Lung (tissue), 12 donors: Measurements from ENCODE around the gene ZNF296. TPM values are rescaled to one million over a fixed set of nuclear protein-coding genes. Genes with fewer than 3 reads are reported as not detected.

Experiments
- ATAC-seq: fragments of 200-7000 bp; cut with Tn5 transposase; one replicate; pipeline ENCODE4 v1.9.1; 2020; ENCODE audit warnings: moderate number of reproducible peaks; ENCODE audit not compliant: insufficient read depth, low FRiP score
- DNase-seq, 3 donors: peaks; one replicate each; pipeline ENCODE4 v3.0.0-alpha.2; 2013 to 2017
- H3K27ac ChIP-seq, 2 donors: one replicate each; pipeline ENCODE4 v1.5.1; 2013; ENCODE audit warnings: mild to moderate bottlenecking in 2 of 2, moderate library complexity in 2 of 2, control low read depth in 1 of 2, inconsistent platforms in 1 of 2, low read depth in 1 of 2, low read length in 1 of 2
- H3K27me3 ChIP-seq, 3 donors: one replicate each; pipeline ENCODE4 v1.5.1; 2013; ENCODE audit warnings: low read length in 2 of 3; ENCODE audit not compliant: control insufficient read depth in 3 of 3, insufficient read depth in 3 of 3
- H3K36me3 ChIP-seq, 4 donors: one replicate each; pipeline ENCODE4 v1.5.1; 2013; ENCODE audit warnings: low read length in 4 of 4, mild to moderate bottlenecking in 1 of 4, moderate library complexity in 1 of 4; ENCODE audit not compliant: control insufficient read depth in 4 of 4, insufficient read depth in 4 of 4
- H3K4me1 ChIP-seq, 5 donors: one replicate each; pipeline ENCODE4 v1.5.1; 2013; ENCODE audit warnings: low read length in 5 of 5, mild to moderate bottlenecking in 2 of 5, moderate library complexity in 1 of 5; ENCODE audit not compliant: control insufficient read depth in 5 of 5, insufficient read depth in 5 of 5
- H3K4me3 ChIP-seq: one replicate; pipeline ENCODE4 v1.5.1; 2013; ENCODE audit warnings: mild to moderate bottlenecking, control low read depth, moderate library complexity
- H3K9ac ChIP-seq, 2 donors: one replicate each; pipeline ENCODE4 v1.5.1; 2013; ENCODE audit warnings: low read length in 2 of 2, control low read depth in 1 of 2; ENCODE audit not compliant: insufficient read depth in 1 of 2
- H3K9me3 ChIP-seq, 4 donors: one replicate each; pipeline ENCODE4 v1.5.1; 2013; ENCODE audit warnings: low read length in 3 of 4, mild to moderate bottlenecking in 1 of 4, moderate library complexity in 1 of 4; ENCODE audit not compliant: control insufficient read depth in 4 of 4, insufficient read depth in 3 of 4
- CTCF ChIP-seq: IDR thresholded peaks from 2 replicates; pipeline ENCODE4 v1.5.1; 2012; ENCODE audit warnings: mild to moderate bottlenecking; ENCODE audit errors: control extremely low read depth, extremely low read depth
- WGBS, 2 donors: extraction: QIAGEN DNeasy Blood & Tissue Kit; methylation state at CpG; one replicate each; pipeline ENCODE4 v1.1.7; 2013; 5-methylcytosine and 5-hydroxymethylcytosine counted together
- polyA plus RNA-seq, 2 donors: library from polyadenylated mRNA; stranded (reverse); fragments of 200-250 nt; gene quantifications; one replicate each; pipeline ENCODE4 v1.2.1, GENCODE V29; 2013
- total RNA-seq, 2 donors: library from RNA; depleted of rRNA in 1 of 2; stranded (reverse); fragments of >200 nt in 1 of 2; gene quantifications; one replicate each; pipeline ENCODE4 v1.2.1, GENCODE V29; 2014 to 2021
- donor health status: control.
- donor health status: control.
- donor health status: Bipolar disorder and iron deficiency.
- donor health status: healthy.
- donor health status: DM: yes; HTN: yes; CAD: no.

Gene ZNF296
- total and polyA plus RNA-seq, 4 donors, result 0.43 to 3.9 (median 2.8) TPM

GRCh38 chr19:45058622-45059159 is 17.6 kb downstream of the ZNF296 start:
- no peak overlapping the region for H3K4me3 ChIP-seq
- DNase-seq, result no peak
- no peak overlapping the region for H3K27ac ChIP-seq
- H3K9me3 ChIP-seq, result no peaks in the 10 kb centered on the region
- H3K4me1 ChIP-seq, result no peaks in the 10 kb centered on the region
- no peak overlapping the region for H3K9ac ChIP-seq
- no peak for ATAC-seq
- 89 to 91% methylated on average over 14 of the region's 14 CpGs for WGBS, 2 donors
- TF ChIP-seq CTCF, result no peak
- no peaks in the 10 kb centered on the region for H3K27me3 ChIP-seq
- H3K36me3 ChIP-seq, result peaks cover 28 to 78% (median 60%) of the 10 kb centered on the region in 4 donors

- no peaks in the 10 kb centered on the region for H3K27me3 ChIP-seq
- 91 to 97% methylated on average over 9 of the region's 9 CpGs for WGBS, 2 donors
- ATAC-seq, result no peak
- no peaks in the 10 kb centered on the region for H3K4me1 ChIP-seq
- H3K36me3 ChIP-seq, result peaks cover 31 to 81% (median 61%) of the 10 kb centered on the region in 4 donors
- TF ChIP-seq CTCF, result no peak
- no peak overlapping the region for H3K27ac ChIP-seq
- no peak overlapping the region for H3K4me3 ChIP-seq
- H3K9ac ChIP-seq, result no peak overlapping the region
- DNase-seq, result no peak
- no peaks in the 10 kb centered on the region for H3K9me3 ChIP-seq
These were observed 18.8 kb downstream of the ZNF296 start for GRCh38 chr19:45057444-45057843.

- ATAC-seq (no peak), DNase-seq (no peak)
- WGBS, 2 donors, result 86 to 94% methylated on average over 8 of the region's 8 CpGs
- Histone ChIP-seq H3K9me3 (no peaks in the 10 kb centered on the region), H3K27ac (no peak overlapping the region), H3K36me3 (peaks cover 28 to 84% (median 61%) of the 10 kb centered on the region in 4 donors), H3K4me3 (no peak overlapping the region), H3K27me3 (no peaks in the 10 kb centered on the region), H3K4me1 (peaks cover 0 to 2% (median 0%) of the 10 kb centered on the region in 5 donors), H3K9ac (no peak overlapping the region)
- no peak for TF ChIP-seq CTCF
These were observed 19.4 kb downstream of the ZNF296 start for GRCh38 chr19:45056831-45057230.

- Histone ChIP-seq H3K36me3 (peaks cover 9 to 48% (median 30%) of the 10 kb centered on the region in 4 donors), H3K9ac (no peak overlapping the region), H3K27me3 (no peaks in the 10 kb centered on the region), H3K4me3 (no peak overlapping the region), H3K4me1 (peaks cover 0 to 3% (median 0%) of the 10 kb centered on the region in 5 donors), H3K27ac (no peak overlapping the region), H3K9me3 (no peaks in the 10 kb centered on the region)
- 73 to 74% methylated on average over 9 of the region's 9 CpGs for WGBS, 2 donors
- TF ChIP-seq CTCF, result no peak
- DNase-seq (no peak), ATAC-seq (no peak)
These were observed 24.2 kb downstream of the ZNF296 start for GRCh38 chr19:45051929-45052579.
